Ishikawa (cell line): ENCODE measurements around the gene SCN4B.

Source experiments
- CEBPB ChIP-seq: IDR thresholded peaks from 2 replicates; pipeline ENCODE4 v1.6.1; 2012
- CREB1 ChIP-seq: IDR thresholded peaks from 2 replicates; pipeline ENCODE4 v1.6.1; 2012; ENCODE audit warnings: low read depth
- EGR1 ChIP-seq: IDR thresholded peaks from 2 replicates; pipeline ENCODE4 v1.6.1; 2012
- EP300 ChIP-seq: IDR thresholded peaks from 2 replicates; pipeline ENCODE4 v1.6.1; 2012; ENCODE audit warnings: borderline replicate concordance
- FOXM1 ChIP-seq: IDR thresholded peaks from 2 replicates; pipeline ENCODE4 v1.6.1; 2012; ENCODE audit warnings: low read depth, borderline replicate concordance
- NFIC ChIP-seq: IDR thresholded peaks from 2 replicates; pipeline ENCODE4 v1.6.1; 2012
- RAD21 ChIP-seq: IDR thresholded peaks from 2 replicates; pipeline ENCODE4 v1.6.1; 2012; ENCODE audit warnings: low read depth
- TAF1 ChIP-seq: IDR thresholded peaks from 2 replicates; pipeline ENCODE4 v1.6.1; 2012; ENCODE audit warnings: low read depth, mild to moderate bottlenecking
- TCF12 ChIP-seq: IDR thresholded peaks from 2 replicates; pipeline ENCODE4 v1.6.1; 2012; ENCODE audit warnings: low read depth
- TEAD4 ChIP-seq: IDR thresholded peaks from 2 replicates; pipeline ENCODE4 v1.6.1; 2012
- YY1 ChIP-seq: IDR thresholded peaks from 2 replicates; pipeline ENCODE4 v1.6.1; 2012; ENCODE audit warnings: low read depth
- ZBTB7A ChIP-seq: IDR thresholded peaks from 2 replicates; pipeline ENCODE4 v1.6.1; 2012; ENCODE audit warnings: low read depth
- TF ChIP-seq, protein P1 (sequence below): IDR thresholded peaks from 2 replicates; pipeline ENCODE4 v1.6.1; 2012
- TF ChIP-seq, protein P2 (sequence below): IDR thresholded peaks from 2 replicates; pipeline ENCODE4 v1.6.1; 2012; ENCODE audit warnings: low read depth, mild to moderate bottlenecking
- TF ChIP-seq, protein P3 (sequence below): IDR thresholded peaks from 2 replicates; pipeline ENCODE4 v1.6.1; 2012

SCN4B gene

DNA sequence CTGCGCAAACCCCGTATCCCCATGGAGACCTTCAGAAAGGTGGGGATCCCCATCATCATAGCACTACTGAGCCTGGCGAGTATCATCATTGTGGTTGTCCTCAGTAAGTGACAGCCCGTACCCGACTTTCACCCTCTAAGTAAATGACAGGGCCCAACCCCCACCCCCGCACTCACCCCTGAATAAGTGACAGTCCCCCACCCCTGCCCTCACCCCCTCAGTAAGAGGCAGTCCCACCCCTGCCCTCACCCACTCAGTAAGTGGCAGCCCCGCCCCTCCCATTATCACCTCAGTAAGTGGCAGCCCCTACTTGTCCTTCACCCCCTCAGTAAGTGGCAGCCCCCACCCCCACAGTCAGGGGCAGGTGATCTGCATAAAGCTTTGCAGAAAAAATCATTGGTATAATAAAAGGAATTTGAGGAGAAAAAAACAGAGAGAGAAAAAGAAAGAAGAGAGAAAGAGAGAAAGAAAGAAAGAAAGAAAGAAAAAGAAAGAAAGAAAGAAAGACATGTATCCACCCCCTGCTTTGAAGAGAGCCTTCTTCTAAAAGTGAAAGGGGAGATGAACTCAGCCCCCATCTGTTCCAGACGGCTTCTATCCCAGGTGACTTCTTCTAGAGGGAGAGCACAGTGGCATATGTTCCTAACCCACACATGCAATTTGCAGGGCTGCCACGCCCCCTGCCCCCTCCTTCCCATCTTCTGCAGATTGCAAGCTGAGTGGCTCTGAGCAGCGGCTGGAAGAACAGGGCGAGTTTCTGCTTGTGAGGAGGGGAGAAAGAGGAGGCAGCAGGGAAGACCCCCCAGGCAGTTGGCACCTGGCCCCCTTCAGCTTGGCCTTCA is 53.4 kb downstream of the SCN4B start:
- TF ChIP-seq ZBTB7A, result no peak
- TF ChIP-seq CREB1, result no peak
- TF ChIP-seq, protein P1, sequence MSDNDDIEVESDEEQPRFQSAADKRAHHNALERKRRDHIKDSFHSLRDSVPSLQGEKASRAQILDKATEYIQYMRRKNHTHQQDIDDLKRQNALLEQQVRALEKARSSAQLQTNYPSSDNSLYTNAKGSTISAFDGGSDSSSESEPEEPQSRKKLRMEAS, result no peak
- no peak for TF ChIP-seq YY1
- TF ChIP-seq NFIC, result no peak
- no peak for TF ChIP-seq RAD21
- no peak for TF ChIP-seq TCF12
- TF ChIP-seq CEBPB, result no peak
- TF ChIP-seq, protein P2, sequence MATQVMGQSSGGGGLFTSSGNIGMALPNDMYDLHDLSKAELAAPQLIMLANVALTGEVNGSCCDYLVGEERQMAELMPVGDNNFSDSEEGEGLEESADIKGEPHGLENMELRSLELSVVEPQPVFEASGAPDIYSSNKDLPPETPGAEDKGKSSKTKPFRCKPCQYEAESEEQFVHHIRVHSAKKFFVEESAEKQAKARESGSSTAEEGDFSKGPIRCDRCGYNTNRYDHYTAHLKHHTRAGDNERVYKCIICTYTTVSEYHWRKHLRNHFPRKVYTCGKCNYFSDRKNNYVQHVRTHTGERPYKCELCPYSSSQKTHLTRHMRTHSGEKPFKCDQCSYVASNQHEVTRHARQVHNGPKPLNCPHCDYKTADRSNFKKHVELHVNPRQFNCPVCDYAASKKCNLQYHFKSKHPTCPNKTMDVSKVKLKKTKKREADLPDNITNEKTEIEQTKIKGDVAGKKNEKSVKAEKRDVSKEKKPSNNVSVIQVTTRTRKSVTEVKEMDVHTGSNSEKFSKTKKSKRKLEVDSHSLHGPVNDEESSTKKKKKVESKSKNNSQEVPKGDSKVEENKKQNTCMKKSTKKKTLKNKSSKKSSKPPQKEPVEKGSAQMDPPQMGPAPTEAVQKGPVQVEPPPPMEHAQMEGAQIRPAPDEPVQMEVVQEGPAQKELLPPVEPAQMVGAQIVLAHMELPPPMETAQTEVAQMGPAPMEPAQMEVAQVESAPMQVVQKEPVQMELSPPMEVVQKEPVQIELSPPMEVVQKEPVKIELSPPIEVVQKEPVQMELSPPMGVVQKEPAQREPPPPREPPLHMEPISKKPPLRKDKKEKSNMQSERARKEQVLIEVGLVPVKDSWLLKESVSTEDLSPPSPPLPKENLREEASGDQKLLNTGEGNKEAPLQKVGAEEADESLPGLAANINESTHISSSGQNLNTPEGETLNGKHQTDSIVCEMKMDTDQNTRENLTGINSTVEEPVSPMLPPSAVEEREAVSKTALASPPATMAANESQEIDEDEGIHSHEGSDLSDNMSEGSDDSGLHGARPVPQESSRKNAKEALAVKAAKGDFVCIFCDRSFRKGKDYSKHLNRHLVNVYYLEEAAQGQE, result no peak
- no peak for TF ChIP-seq FOXM1
- TF ChIP-seq, protein P3, sequence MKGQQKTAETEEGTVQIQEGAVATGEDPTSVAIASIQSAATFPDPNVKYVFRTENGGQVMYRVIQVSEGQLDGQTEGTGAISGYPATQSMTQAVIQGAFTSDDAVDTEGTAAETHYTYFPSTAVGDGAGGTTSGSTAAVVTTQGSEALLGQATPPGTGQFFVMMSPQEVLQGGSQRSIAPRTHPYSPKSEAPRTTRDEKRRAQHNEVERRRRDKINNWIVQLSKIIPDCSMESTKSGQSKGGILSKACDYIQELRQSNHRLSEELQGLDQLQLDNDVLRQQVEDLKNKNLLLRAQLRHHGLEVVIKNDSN, result no peak
- no peak for TF ChIP-seq EGR1
- TF ChIP-seq TEAD4, result no peak
- no peak for TF ChIP-seq TAF1
- TF ChIP-seq EP300, result no peak

DNA sequence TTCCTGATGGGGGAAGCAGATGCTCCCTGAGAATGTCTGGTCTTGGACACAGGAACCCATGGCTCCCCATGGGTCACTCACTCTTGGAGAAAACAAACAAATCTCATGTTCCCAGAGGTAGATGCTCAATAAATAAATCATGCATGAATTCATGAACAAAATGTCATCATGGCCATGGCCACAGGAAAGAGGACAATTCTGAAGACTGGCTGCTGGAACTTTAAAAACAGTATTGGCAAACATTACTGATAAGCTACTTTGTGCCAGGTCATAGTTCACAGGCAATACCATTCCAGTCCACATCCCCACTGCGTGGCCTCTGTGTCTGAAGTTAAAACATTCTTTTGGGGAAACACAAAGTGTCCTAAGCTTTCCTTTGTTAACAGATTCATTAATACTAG is 56.7 kb downstream of the SCN4B start:
- TF ChIP-seq TAF1 (no peak), RAD21 (no peak), TCF12 (no peak), EP300 (no peak), CEBPB (no peak), FOXM1 (no peak)
- TF ChIP-seq, protein P1, result no peak

DNA sequence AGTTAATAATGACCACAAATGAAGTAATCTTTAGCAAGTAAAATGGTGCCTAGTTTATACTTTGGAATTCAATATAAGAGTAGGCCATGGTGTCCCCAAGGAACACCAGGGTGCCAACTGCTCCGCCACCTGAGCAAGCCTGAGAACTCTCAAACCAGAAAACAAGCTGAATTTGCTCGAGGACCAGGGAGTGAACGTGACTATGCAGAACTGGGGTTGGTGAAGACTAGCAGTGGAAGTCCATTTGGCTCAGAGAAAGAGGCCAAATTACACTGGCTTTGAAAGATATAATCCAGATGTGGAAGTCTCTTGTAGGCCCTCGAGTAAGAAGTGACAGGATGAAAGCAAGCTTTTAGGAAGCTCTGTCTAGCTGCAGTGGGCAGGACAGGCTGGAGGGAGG is 57.1 kb downstream of the SCN4B start:
- no peak for TF ChIP-seq TCF12
- no peak for TF ChIP-seq TAF1
- no peak for TF ChIP-seq FOXM1
- TF ChIP-seq, protein P1, result no peak

DNA sequence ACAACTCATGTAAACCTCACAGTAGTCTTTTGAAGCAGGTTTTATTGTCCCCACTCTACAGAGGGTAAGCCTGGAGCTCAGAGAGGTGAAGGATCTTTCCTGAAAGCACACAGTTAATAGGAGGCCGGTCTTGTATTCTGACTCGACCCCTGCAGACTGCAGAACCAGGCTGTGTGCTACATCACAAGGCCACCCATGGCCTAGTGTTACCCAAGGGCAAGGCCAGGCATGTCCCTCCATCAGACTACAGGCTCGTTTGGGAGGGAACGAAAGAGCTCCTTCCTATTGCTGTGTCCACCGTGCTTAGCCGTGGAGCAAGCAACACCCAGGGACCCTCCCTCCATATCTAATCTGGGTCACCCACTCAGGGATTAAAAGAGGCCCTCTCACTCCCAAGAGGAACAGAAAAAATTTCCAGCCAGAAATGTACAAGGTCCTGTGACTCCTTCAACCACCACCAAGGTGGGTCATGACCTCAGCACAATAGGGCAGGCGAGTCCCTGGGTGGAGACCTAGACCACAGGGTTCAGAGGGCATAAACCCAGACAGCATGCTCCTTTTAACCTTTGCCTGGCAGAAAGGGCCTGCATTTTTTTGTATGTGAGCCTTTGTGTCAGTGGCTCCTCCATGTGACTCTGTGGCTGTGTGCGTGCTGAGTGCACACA is 59.6 kb downstream of the SCN4B start:
- TF ChIP-seq, protein P3, result no peak
- TF ChIP-seq CREB1, result no peak
- no peak for TF ChIP-seq NFIC
- TF ChIP-seq, protein P2, result no peak
- no peak for TF ChIP-seq TEAD4

DNA sequence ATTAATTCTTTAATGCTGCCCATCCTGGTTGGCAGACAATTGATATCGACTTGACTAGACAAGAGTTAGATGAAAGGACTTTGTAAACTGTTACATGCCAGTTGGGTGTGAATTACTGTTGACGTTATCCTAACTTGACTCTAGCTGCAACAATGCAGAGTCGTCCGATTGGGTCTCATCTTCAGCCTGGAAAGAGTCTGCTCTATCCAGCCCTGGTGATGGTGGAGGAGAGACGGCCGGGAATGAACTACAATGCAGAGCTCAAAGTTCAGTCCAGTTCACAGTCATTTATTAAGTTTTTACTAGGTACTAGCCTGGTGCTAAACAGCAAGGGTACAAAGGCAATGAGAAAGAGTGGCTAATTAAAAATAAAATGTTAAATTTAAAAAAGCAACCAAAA is 60.9 kb downstream of the SCN4B start:
- no peak for TF ChIP-seq EP300
- TF ChIP-seq ZBTB7A, result no peak
- no peak for TF ChIP-seq TAF1
- no peak for TF ChIP-seq RAD21
- TF ChIP-seq, protein P1, result no peak
- no peak for TF ChIP-seq NFIC
- TF ChIP-seq FOXM1, result no peak
- TF ChIP-seq, protein P3, result no peak
- no peak for TF ChIP-seq TEAD4
- TF ChIP-seq YY1, result no peak
- no peak for TF ChIP-seq TCF12
- TF ChIP-seq, protein P2, result no peak
- TF ChIP-seq CREB1, result no peak
- no peak for TF ChIP-seq EGR1
- TF ChIP-seq CEBPB, result no peak
